ENCODE data around the gene KRTAP10-2.

DNA sequence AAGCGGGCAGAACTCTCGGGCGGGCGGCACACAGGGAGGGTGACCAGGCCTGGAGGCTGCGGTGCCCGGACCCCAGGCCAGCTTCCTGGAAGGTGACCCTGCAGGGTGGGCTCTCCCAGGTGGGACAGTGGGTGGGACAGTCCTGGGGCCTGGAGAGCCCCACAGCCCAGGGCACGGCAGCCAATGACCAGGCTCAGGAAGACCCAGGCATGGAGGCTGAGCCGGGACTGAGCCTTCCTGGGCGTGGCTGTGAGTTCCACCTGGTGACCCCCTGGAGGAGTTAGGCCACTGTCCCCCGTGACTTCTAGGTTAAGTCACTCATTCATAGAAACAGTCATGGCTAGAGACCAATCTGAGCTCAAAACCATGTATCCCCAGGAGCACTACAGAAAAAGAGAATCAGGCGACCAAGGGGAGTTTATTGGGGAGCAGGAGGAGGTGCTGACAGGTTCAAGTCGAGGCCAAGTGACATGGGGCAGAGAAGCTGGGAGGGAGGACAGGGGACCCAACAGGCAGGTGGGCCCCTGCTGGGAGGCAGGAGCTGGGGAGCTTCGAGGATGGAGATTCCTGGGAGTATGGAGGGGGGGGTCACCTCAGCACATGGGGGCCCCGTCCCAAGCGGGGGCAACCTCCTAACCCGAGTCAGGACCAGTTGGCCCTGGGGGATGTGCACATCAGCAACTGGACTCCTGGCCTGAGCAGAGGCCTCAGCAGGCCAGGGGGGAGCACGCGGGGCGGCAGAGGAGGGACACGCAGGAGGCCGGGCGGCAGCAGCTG is 27.9 kb upstream of the KRTAP10-2 start:
- TF ChIP-seq GATA2 (IDR thresholded peaks at IDR 0.05; ENCODE audit: low read depth, low read length) = no peak
- no peak for TF ChIP-seq GATA3 (IDR thresholded peaks at IDR 0.05; ENCODE audit: low read depth, low read length)

Measured in SH-SY5Y (cell line).